Brain microvascular endothelial cell (primary cell): ENCODE results near the gene DENND5B.
"Not testable (repeated sequence)": the region's sequence is repeated elsewhere in the genome, so short reads cannot be mapped to it uniquely, and the experiment has no call there.

Experiments
- DNase-seq: peaks from one replicate; pipeline ENCODE4 v3.0.0-alpha.2; 2020
- H3K27ac ChIP-seq: fragments of 250-450 bp; sonication (Bioruptor Pico); 2 replicates; pipeline ENCODE4 v1.5.1; 2020; ENCODE audit warnings: mild to moderate bottlenecking, moderate library complexity
- H3K27me3 ChIP-seq: fragments of 250-450 bp; sonication (Bioruptor Pico); replicated peaks from 2 replicates; pipeline ENCODE4 v1.5.1; 2020; ENCODE audit warnings: mild to moderate bottlenecking
- H3K36me3 ChIP-seq: fragments of 250-450 bp; sonication (Bioruptor Pico); replicated peaks from 2 replicates; pipeline ENCODE4 v1.5.1; 2020; ENCODE audit warnings: mild to moderate bottlenecking
- H3K4me3 ChIP-seq: 2 replicates; pipeline ENCODE4 v1.5.1; 2011; ENCODE audit warnings: low read depth, mild to moderate bottlenecking, control low read depth, low read length, moderate library complexity
- CTCF ChIP-seq: IDR thresholded peaks from 2 replicates; pipeline ENCODE4 v1.5.1; 2011; ENCODE audit warnings: low read depth, mild to moderate bottlenecking, moderate library complexity, low read length, control low read depth, inconsistent platforms; ENCODE audit errors: missing control alignments
- in situ Hi-C: cut with HindIII; loops from 2 replicates; pipeline ENCODE4 v1.10.0; 2017; ENCODE audit warnings: low sequenced_read_pairs, low pct_ligation_motif_present

DENND5B gene

GRCh38 chr12:31479516-31480210 lies 111.3 kb downstream of the DENND5B start:
- in situ Hi-C loops = no loop called here
- H3K36me3 ChIP-seq = no peaks in the 10 kb centered on the region

DNA sequence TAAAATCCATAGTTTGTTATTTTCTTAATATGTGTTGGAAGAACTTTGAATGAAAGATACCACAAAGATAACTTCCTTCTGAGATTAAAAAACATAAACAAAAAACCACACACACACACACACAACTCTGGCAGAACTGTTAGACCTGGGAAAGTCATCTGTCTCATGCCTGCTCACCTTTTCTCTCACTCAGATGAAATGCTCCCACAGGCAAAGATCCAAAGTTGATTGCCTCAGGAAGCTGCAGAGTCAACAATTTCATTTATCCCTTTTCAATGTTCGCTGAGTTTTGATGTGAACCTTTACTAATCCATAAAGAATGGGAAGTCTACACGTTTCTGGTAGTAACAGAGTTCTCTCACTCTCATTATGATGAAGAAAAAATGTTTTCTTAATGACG lies 112.0 kb downstream of the DENND5B start:
- in situ Hi-C loops = no loop called here
- H3K4me3 ChIP-seq = no peak overlapping the region
- DNase-seq = no peak
- H3K36me3 ChIP-seq = no peaks in the 10 kb centered on the region
- no peak for TF ChIP-seq CTCF
- no peak overlapping the region for H3K27ac ChIP-seq
- H3K27me3 ChIP-seq = no peaks in the 10 kb centered on the region

More at GRCh38 chr12:31479516-31480210, 111.3 kb downstream of the DENND5B start:
- no peak for TF ChIP-seq CTCF
- Histone ChIP-seq H3K4me3 (no peak overlapping the region), H3K27ac (no peak overlapping the region), H3K27me3 (no peaks in the 10 kb centered on the region)
- DNase-seq = no peak

DNA sequence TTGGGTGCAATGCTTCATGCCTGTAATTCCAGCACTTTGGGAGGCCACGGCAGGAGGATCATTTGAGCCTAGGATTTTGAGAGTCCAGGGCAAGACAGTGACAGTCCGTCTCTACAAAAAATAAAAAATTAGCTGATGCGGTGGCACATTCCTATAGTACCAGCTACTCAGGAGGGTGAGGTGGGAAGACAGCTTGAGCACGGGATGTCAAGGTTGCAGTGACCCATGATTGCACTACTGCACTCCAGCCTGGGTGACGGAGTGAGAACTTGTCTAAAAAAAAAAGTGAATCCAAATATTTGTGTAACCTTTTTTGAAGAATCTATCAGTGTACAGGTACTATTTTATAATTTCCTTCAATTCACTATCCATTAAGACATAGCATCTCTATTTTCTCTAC lies 112.5 kb downstream of the DENND5B start:
- no peak for DNase-seq
- no peak for TF ChIP-seq CTCF
- Histone ChIP-seq H3K27me3 (no peaks in the 10 kb centered on the region), H3K4me3 (no peak overlapping the region), H3K27ac (no peak overlapping the region), H3K36me3 (no peaks in the 10 kb centered on the region)
- in situ Hi-C loops = no loop called here

DNA sequence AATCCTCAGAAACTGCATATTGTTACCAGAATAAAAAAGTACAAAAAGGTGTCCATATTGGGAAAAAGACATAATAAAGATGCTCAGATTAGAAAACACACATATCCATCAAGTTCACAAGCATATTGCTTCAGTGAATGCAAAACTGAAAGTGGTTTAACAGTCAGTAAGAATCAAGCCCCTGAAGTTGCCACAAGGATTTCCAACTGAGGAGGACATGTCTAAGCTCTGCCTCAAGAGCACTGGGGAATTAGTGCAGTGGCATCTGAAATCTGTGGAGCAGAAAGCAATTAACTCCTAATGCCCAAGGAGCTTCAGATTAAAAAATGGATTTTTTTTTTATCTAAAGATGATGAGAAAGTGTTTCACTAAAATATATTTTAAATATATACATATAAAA lies 113.2 kb downstream of the DENND5B start:
- Histone ChIP-seq H3K36me3 (no peaks in the 10 kb centered on the region), H3K27me3 (no peaks in the 10 kb centered on the region), H3K4me3 (no peak overlapping the region), H3K27ac (no peak overlapping the region)
- TF ChIP-seq CTCF = no peak
- no peak for DNase-seq
- in situ Hi-C loops = no loop called here

- Histone ChIP-seq H3K4me3 (no peak overlapping the region), H3K27ac (no peak overlapping the region), H3K36me3 (no peaks in the 10 kb centered on the region), H3K27me3 (no peaks in the 10 kb centered on the region)
- TF ChIP-seq CTCF = no peak
- in situ Hi-C loops = no loop called here
- DNase-seq = no peak
Measured at GRCh38 chr12:31476437-31476836, 114.5 kb downstream of the DENND5B start.

DNA sequence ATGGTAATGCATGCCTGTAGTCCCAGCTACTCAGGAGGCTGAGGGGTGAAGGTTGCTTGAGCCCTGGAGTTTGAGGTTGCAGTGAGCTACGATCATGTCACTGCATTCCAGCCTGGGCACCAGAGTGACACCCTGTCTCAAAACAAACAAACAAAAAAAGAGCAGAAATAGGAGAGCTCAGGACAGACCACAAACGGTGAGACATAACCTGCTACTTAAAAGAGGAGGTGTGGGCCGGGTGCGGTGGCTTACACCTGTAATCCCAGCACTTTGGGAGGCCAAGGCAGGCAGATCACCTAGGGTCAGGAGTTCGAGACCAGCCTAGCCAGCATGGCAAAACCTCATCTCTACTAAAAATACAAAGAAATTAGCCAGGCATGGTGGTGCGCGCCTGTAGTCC lies 115.3 kb downstream of the DENND5B start:
- in situ Hi-C loops, H3K27me3 ChIP-seq, H3K4me3 ChIP-seq, H3K36me3 ChIP-seq, DNase-seq, H3K27ac ChIP-seq: not testable (repeated sequence)
